Activated CD8-positive, alpha-beta memory T cell treated with anti-CD3 and anti-CD28 coated beads for 1 hour (primary cell): Measurements from ENCODE around the gene CELF4.

ENCODE experiments used
- DNase-seq, 2 donors: peaks; one replicate each; pipeline ENCODE4 v3.0.0-alpha.2; 2020; ENCODE audit warnings: low read depth in 1 of 2; ENCODE audit errors: extremely low read depth in 1 of 2

The CELF4 gene

DNA sequence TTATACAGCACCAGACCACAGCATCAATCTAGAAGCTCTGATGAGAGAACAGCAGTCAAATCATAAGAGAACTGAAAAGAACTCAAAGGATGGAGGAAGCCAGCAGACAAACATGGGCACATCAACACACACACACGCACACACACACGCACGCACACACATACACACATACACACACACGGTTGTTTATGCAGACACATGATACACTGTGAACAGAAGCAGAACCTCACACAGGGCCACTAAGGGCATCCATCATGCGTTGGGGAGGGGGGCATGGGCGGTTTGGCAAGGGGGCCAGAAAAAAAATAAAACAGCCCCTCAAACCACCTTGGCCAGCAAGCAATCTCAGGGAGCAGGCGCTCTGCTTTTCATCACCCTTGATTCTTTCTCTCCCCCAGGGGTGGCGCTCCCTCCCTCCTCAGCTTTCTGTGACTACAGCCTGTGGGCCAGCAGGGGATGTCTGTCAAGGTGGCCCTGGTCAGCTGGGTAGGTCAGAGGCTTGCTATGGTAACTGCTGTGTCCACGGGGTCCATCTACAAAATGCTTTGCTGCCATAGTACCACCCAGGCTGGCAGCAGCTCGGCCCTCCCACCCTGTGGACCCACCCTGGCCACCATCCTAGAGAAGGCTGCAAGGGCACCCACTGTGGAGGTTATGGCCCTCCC, 318.0 kb downstream of the CELF4 start:
- DNase-seq = no peak

- DNase-seq = no peak
Observed at GRCh38 chr18:37246779-37247340, 318.7 kb downstream of the CELF4 start.

GRCh38 chr18:37244618-37245017, 321.0 kb downstream of the CELF4 start:
- no peak for DNase-seq

DNA sequence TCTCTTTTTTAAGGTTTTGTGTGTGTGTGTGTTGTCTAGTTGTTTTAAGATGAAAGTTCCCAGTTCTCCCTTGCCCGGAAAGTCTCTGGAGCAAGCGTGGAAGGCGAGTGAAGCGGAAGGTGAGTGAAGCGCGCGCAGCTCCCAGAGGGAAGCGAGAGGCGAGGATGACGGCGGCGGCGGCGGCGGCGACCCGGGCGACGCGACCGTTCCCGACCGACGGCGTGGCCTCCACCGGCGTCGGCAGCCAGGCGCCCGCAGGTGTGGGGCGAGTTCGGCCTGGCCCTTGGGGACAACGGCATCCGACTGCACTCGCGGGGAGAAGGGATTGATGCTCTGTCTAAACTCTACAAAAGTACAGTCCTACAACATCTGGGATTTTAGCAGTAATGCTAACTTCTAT, 321.9 kb downstream of the CELF4 start:
- DNase-seq = no peak

DNA sequence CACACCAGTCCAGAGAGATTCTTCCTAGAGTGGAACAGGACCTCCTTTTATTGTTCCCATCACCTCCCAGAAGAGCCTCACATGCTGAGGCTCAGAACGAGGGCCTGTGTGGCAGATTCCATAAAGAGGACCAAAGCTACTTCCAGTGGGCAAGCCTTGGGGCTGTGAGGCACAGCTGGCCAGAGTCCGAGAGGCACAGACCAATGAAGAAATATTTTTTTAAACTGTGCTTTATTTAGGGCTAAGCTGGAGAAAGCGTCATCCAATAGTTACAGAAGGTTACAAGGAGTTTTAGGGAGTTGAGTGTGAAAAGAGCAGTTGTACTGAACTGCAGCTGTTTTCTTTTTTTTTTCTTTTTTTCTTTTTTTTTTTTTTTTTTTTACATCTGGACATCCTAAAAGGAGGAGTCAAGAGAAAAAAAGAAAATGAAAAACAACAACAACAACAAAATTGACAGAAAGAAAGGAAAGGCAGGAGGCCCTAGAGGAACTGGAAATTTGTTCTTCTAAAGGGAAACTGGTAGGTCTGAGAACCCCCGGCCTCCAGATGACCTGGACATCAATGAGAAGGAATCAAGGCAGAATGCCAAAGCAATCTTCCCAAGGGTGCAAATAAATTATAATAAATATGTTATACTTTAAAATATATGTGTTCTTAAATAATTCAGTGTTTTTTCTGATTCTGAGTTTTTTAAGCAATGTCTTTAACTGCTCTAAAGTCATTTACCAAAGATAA, 322.6 kb downstream of the CELF4 start:
- no peak for DNase-seq

- no peak for DNase-seq
Observed at GRCh38 chr18:37242091-37242490, 323.5 kb downstream of the CELF4 start.

- no peak for DNase-seq
Observed at GRCh38 chr18:37238282-37239108, 327.1 kb downstream of the CELF4 start.

- DNase-seq = no peak
Observed at GRCh38 chr18:37235583-37235982, 330.0 kb downstream of the CELF4 start.

DNA sequence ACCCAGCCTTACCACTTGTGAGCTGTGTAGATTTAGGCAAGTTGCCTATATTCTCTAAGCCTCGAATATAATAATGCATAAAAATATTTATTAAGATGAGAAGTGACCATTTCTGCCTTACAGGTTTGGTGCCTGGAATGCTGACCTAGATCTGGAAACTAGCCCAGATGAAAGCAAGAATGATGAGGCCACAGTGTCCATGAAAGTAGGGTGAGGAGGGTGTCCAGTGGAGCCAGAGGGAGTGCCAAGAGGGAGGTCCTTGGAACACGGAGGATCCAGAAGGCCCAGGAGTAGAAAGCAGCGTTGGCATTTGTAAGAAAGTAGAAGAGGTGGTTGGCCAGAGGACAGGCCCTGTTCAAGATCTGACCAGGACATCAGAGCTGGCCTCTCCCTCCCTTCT, 334.3 kb downstream of the CELF4 start:
- DNase-seq = no peak

GRCh38 chr18:37230768-37231167, 334.8 kb downstream of the CELF4 start:
- DNase-seq = no peak

- no peak for DNase-seq
Observed at GRCh38 chr18:37225279-37225678, 340.3 kb downstream of the CELF4 start.

- no peak for DNase-seq
Observed at GRCh38 chr18:37222999-37223378, 342.6 kb downstream of the CELF4 start.

- no peak for DNase-seq
Observed at GRCh38 chr18:37222354-37222998, 343.1 kb downstream of the CELF4 start.

DNA sequence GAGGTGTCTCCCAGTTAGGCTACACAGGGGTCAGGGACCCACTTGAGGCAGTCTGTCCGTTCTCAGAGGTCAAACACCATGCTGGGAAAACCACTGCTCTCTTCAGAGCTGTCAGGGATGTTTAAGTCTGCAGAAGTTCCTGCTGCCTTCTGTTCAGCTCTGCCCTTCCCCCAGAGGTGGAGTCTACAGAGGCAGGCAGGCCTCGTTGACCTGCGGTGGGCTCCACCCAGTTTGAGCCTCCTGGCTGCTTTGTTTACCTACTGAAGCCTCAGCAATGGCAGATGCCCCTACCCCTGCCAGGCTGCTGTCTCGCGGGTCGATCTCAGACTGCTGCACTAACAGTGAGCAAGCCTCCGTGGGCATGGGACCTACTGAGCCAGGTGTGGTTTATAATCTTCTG, 346.3 kb downstream of the CELF4 start:
- no peak for DNase-seq

DNA sequence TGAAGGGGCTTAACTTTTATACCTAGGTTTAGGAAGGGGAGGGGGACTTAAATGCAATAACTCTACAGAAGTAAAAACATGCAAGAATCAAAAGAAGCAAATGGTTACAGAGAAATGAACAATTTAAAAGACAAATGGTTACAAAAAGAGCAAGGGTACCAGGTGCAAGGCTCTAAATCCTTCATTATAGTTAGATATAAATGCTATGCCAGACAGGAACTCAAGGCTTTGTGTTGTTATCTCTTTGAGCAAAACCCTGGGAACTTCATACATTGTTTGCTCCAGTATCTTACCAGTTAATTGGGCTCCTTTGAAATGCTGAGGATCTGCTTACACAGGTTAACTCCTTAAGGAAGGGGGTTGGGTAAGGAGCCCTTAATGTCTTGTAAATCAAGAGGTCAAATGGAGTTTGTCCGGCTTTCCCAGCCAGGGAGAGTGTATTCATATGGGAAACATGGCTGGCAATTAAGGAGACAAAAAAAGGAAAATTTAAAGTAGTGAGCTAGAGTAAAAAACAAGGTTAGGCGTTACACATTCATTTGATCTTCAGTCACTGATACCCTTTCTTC, 347.5 kb downstream of the CELF4 start:
- DNase-seq = no peak

GRCh38 chr18:37210781-37211180, 354.8 kb downstream of the CELF4 start:
- no peak for DNase-seq

- DNase-seq = no peak
Observed at GRCh38 chr18:37207343-37207742, 358.3 kb downstream of the CELF4 start.

- DNase-seq = no peak
Observed at GRCh38 chr18:37199741-37200140, 365.9 kb downstream of the CELF4 start.
